ENCODE data around the gene DLG5.

The DLG5 gene

DNA sequence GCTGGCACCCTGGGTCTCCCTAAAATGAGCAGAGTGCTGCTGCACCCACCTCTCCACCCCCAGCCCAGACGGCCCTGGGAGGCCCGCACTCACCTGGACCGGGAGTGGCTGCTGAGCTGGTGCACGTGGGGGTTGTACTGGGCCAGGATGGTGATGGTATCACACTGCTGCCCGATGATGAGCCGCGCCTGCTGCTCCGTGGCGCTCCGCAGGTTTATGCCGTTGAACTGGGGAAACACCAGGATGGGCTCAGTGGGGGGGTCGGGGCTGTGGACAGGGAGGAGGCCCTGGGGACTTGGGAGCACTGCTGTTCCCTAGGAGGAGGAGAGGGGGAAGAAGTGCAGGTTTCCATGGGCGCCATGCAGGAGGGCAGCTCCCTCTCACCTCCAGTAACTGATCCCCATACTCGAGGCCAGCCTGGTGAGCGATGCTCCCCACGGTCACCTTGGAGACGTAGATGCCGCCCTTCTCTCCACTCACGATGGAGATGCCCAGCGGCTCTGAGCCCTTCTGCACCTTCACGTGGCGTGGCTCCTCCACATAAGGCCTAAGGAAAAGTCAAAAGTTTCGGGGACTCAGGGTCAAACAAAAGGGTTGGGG is 114.6 kb downstream of the DLG5 start:
- DNase-seq: no peak

DNA sequence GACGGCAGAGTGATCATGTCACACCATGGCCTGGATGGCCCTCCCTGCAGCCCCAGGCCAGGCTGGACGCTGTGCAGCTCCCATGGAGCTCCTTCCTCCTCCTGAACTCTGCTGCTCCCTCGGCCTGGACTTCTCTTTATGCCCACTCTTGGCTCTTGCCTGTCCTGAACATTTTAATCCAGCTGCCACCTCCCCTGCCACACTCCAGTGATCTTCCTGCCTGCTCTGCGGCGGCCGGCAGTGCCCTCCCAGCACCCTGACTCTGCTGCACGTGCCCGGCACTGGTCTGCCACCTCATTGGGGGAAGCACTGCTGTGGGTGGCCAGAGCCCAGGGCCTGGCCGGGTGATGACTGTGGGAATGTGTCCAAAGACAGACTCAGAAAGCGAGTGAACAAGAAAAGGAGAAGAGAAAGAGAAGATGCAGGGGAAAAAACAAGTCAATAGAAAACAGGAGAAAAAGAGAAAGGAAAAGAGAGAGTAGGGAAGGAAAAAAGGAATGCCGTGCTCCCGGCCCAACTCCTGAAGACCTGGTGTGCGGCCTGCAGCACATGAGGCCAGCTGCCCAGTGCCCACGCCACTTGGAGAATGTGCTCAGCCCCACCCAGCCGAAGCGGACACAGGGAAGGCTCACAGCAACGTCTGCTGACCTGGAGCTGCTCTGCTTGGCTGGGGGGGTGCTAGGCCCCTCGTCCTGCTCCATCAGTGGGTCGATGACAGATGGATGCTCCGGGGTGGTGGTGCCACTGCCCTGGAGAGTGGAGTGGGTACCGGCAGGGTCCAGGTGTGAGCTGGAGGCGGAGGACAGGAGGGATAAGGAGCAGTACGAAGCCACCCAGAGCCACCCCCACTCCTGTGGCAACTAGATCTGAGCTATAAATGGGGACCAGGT is 115.9 kb downstream of the DLG5 start:
- no peak for DNase-seq

DNA sequence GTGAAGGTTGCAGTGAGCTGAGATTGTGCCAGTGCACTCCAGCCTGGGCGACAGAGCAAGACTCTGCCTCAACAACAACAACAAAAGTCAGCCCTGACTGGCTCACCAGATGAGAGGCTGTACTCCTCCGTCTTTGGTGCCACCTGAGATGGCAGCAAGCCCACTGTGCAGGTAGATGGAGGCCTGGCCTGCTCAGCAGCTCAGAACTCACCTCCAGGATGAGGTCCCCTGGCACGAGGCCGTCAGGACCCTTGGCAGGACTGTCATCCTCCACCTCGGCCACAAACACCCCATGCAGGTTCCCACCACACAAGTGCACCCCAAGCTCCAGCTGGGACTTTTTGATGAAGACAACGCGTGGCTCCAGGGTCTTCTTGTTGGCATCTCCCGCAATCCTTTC is 117.2 kb downstream of the DLG5 start:
- DNase-seq: no peak

DNA sequence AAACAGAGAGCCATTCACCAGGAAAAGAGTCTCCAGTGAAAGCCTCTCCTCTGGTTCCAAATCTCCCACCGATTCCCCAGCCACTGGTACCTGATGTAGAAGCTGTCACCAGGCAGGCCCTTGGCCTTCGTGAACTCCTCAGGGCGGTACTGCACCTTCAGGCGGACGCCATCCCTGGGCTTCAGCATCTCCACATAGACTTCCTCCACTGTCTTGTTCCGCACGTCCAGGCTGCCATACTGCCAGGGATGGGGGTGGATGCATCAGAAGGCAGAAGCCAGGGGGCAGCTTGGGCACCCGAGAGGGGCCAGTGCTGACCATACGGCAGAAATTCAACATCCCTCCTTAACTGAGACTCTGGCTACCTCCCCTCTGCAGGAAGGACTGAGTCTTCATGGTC is 118.8 kb downstream of the DLG5 start:
- no peak for DNase-seq

DNA sequence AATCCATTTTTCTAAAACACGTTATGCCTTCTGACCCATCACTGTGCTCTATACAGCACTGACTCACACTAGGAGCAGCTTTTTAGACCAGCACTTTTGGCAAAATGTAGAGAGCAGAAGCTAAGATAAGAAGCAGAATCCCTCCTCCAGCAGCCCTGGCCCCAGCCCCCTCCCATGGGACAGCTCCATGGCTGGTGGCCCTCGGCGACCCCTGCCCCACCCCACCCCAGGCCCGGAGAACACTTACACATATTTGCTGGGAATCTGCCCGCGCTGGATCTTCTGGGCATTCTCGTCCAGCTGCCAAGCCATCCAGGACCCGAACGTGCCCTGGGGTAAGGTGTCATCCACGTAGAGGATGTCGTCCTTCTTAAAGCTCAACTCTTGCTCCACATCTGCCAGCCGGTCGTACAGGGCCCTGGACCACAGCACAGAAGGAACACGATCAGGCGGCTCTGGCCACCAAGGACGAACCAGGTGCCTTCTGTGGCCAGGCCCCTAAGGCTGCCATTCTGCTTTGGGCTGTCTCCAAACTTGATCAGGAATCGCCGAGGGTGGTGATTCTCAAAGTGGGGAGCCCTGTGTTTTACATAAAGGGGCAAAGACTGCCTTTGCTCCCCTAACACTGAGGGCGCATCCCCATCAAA is 119.9 kb downstream of the DLG5 start:
- no peak for DNase-seq

DNA sequence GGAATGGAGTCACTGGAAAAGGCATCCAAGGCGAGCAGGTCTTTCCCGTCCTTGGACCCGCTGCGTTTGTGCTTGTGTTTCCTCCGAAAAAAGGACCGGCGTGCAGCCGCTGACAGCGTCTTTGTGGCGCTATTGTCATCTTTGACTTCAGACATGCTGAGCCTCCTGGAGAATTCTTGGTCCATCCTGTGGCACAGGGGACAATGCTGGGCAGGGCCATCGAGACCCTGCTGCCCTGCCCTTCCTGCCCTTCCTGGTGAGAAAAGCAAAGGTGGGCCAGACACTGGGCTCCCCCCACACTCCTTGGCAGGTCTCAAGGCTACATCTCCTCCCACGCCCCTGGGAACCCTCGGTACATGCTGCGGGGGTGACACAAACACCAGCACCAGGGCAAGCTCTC is 120.9 kb downstream of the DLG5 start:
- DNase-seq: no peak

DNA sequence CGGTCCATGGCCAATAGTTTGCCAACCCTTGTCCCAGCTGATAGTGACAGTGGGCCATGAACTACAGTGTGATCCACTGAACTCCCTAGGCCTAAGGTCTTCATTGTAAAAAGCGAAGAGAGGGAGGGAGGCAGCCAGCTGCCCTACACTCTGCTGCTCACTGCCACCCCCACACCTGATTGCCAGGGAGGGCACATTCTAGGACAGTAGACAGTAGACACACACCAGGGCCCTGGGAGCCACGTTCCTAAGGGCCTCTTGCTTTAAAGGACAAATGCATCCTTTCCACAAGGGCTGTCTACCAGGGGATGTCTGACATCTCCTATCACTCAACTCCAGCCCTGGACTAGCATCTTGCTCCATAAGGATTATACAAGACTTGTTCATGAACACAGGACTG is 122.2 kb downstream of the DLG5 start:
- no peak for DNase-seq

DNA sequence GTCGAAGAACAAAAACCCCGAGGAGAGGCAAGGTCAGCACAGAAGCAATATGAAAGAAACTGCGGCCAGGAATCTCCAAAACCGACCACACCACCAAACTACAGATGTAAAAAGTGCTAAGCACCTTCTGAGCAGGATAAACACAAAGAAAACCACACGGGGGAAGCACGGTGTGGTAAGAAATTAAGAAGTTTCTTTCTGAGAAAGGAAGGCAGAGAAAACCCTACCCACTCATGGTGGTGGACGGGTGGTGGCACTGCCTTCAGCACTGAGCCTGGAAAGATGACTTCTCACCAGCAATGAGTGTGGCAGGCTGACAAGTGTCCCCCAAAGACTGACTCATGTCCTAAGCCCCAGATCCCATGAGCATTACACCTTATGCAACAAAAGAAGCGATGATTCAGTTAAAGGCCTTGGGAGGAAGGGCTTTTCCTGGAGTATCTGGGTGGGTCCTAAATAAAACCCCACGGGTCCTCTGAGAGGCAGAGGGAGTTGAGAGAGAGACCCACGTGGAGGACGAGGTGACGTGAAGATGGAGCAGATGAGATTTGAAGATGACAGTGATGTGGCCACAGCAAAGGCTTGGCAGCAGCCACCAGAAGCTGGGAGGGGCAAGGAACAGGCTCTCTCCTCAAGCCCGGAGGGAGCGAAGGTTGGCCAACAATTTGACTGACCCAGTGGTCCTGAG is 124.9 kb downstream of the DLG5 start:
- peak in 1 of 2 donors; percentile 19 for DNase-seq

DNA sequence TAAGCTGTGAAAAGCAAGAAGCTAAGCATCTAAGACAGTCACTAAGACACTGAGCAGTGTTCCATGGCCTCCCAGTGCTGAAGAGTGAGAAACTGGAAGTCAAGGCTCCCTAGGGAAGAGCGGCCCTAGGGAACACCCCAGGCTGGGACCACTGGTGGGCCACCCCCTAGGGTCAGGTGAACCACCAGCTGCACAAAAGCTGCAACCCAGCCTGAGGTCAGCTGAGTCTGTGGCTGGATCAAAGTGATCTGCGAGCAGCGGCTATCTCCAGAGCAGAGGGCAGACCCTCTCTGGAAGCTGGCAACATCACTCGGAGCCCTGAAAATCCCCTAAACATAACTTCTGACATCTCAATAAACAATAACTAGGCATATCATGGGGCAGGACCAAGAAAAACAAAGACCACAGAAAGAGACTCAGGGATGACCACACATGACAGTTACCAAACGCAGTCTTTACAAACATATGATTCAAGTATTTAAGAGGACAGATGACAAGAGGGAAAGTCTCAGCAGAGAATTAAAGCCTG is 125.8 kb downstream of the DLG5 start:
- no peak for DNase-seq

DNA sequence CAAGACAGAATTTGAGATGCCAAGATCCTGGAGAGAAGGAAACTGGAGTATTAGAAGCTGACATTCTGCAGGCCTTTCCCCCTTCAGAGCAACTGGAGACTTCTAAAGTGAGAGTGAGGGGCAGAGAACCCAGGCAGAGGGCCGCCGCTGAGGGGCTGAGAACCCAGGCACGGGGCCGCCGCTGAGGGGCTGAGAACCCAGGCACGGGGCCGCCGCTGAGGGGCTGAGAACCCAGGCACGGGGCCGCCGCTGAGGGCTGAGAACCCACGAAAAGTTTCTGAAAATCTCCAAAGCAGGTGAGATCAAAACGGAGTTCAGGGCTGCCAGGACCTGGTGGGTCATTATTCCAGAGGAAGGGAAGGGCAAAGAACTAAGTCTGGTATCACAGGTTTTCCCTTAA is 126.2 kb downstream of the DLG5 start:
- no peak for DNase-seq

DNA sequence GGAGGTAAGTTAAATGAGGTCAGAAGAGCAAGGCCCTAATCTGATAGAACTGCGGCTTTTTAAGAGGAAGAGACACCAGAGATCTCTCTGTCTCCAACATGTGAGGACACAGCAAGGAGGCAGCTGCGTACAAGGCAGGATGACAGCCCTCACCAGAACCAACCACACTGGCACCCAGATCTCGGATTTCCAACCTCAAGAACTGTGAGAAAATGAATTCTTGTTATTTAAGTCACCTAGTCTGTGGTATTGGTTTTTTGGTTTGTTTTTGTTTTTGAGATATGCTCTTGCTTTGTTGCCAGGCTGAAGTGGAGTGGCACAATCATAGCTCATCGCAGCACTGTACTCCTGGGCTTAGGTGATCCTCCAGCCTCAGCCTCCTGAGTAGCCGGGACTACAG is 127.2 kb downstream of the DLG5 start:
- DNase-seq: no peak

DNA sequence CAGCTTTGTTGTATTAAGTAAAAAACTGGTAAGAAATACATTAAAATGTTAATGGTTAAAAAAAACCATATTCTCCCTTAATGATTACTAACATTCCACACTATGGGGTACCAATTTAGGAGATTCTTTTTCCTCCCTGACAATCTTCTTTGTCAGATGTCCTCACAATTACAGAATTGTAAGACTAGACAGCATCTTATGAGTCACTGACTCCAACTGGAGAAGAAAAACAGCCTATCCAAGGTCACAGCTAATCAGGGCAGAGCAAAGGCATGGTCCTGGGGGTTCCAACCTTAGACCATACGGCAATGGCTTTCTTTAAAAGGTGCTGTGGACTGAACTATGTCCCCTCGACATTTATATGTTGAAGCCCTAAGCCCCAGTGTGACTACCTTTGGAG is 127.6 kb downstream of the DLG5 start:
- DNase-seq: no peak

DNA sequence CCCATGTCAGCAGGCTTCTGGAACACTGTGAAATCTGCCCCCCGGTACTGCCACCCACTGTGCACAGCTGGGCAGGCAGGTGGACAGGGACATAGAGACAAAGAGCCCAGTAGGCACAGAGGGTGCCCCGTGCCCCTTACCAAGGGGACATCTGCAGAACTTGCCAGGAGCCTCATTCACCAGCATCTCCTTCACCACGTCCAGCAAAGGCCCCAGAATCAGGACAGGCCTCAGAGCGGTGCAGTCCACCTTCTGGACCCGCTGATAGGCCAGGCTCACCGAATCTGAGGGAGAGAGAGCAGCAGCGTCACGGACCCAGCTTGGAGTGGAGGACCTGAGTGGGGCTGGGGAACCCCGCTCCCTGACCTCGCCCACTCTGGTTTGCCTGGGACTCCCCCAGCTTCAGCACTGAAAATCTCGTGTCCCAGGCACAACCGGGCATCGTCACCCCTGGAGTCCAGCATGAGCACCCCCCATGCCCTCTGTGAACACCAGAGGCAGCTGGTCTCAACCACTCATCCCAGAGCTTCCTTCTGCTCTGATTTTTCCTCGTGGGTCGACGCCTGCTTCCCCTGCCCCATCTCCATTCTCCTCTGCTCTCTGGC is 130.1 kb downstream of the DLG5 start:
- DNase-seq: no peak

DNA sequence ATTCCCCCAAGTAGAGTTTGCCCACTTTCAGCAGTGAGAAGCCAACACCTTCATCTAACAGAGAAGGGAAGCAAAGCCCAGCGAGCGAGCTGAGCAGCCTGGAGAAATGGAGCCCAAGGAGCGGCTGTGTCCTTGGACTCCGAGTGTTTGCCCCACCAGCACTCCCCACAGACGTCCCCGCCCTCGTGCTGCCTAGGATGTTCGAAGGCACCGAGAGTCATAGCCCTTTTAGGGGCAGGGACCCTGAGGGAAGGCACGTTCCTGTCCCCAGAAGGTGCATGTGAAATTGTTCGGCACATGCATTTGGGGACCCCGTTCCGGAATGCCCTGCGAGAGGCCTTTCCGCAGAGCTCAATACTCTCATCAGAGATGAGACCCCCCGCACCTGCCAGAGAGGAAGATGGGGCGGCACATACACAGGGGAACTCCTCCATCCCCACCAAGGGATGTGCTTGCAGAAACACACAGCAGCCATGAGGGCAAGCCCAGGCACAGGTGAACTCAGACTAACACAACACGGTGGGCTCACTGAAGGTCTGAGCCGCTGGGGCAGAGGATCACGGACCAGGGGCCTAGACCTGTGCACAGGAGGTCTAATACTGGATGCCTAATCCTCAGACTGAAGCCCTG is 131.0 kb downstream of the DLG5 start:
- no peak for DNase-seq

DNA sequence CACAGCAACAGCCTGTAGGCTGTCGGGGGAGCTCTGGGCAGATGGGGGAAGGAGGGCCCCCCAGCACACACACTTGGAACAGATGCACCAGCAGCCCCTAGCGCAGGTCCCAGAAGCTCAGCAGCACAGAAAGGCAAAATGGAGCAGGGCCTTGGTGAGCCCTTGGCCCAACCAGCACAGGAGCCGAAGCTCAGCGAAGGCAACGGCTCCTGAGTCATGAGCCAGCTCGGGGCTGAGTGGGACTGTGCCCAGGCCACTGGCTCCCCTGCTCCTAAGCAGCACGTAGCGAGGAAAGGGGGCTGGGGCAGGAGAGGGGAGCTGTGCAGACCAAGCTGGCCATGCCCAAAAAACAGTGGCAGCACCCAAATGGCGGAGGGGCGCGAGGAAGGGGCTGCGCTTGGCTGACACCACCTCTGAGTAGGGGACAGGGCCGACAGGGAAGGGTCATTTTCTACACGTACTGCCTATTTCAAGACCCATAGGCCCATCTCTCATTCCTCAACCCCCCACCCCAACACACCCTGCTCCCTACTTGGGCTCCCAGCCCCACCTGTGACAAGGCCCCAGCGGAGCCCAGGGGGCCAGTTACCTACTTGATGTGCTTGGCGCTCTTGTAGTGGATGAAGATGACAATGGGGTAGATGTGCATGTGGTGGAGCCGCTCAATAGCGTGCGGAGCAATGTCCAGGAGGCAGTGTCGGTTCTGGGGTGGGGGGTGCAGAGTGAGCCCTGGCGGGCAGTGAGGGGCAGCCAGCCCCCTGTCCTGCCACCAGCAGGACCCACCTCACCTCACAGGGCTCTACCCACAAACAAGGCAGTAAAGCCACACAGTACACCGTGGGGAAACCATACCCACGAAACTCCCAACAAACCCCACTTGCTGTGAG is 132.1 kb downstream of the DLG5 start:
- DNase-seq: no peak

DNA sequence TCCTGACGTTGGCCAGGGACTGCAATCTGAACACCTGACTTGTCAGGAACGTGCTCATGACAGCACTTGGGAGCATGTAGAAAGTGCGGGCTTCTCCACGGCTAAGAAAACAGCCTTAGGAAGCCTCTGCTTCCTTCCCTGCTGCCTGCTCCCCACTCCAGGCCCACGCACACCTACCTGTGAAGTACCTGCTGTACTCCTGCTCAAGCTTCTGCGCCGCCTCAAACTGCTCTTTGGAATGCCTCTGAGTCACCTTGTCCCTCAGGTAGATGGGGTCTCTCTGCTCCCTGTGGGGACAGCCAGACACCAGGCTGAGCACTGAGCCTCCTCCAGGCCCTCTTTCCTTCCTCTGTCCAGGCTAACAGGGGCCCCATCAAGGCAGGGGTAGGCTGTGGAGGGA is 132.7 kb downstream of the DLG5 start:
- DNase-seq: no peak

DNA sequence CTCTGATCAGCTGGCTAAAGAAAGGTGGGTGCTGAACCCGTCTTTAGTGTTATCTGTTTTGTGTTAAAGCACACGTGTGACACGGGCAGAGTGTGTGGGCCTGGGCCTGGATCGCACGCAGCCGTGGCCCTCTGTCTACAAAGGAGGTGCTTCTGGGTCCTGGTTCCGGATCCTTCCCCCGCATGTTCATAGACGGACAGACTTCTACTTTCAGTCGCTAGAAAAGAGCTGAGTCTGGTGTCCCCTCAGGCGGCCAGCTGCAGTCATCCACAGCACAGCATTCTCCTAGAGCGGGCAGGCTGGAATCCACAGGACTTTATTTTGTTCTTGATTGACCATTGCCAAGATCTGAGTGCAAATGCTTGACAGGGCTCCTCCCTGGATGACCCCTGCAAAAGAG is 134.4 kb downstream of the DLG5 start:
- DNase-seq: no peak

DNA sequence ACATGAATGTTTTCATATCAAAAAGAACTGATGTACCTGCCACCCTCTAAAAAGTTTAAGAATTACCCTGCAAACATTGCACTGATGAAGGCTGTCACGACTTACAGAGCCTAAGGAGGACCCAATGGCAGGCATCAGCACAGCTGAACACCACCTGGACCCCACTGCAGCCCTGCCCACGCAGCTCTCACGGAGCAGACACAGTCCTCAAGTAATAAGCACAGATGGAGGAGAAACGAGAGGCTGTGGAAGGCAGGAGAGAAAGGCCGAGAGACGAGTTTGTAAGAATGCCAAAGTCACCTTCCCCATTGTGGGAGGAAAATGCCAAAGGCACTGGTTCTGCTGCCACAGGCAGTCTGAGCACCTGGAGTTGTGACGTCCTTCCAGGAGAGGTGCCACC is 135.0 kb downstream of the DLG5 start:
- no peak for DNase-seq

DNA sequence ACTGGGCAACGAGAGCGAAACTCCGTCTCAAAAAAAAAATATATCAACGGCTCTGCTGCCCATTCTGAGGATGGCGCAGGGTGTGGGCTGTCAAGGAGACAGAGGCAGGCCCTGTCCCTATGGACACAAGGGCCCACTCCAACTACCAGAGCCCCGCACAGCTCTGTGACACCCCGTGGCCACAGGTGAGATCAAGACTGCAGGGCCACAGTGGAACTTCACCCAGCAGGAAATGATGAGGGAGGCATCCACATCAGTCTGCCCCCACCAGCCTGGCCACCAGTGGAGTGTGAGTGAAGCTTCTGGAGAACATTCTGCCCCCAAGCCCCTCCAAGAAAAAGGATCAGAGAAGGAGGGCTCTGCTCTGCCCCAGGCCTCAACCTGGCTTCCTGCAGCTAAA is 136.7 kb downstream of the DLG5 start:
- no peak for DNase-seq

DNA sequence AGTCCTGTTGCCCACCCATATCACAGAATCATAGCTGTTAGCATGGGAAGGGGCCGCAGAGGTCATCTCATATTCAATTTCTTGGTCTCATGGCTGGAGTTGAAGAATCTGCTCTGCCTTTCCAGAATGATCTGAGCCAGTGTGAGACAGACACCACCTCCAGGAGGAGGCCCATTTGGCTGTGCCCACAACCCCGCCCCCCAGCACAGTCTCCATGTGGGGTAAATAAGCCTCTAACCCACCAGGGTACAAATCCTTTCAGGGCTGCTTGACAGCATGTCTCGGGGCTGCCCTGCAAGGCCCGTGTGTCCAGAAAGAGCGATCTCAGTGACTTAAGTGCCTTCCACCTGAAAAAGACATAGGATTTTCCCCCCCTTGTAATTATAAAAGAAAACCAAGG is 137.5 kb downstream of the DLG5 start:
- no peak for DNase-seq

DNA sequence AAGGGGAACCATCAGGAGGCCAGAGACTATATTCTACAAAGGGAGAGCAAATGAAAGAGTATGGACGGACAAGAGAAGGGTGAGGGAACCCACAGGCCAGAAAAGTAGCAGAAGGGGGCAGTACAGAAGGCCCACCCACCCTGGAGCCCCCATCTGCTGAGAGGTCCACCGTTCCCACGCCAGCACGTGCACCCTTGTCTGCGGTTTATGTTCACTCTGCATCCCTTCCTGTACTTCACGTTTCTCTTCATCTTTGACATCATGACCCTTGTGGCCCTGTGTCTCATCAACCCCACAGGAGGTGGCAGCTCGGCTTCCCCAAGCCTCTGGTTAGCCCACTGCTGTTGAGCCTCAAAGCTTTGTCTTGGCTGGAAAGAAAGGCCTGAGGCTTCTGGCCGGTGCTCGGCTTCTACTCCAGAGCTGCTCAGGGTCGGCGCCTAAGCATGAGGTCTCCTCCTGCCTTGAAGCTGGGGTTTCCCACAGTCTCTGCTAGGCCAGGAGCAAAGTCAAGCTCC is 138.0 kb downstream of the DLG5 start:
- DNase-seq: no peak
